T-helper 1 cell treated with Interleukin-12 subunit alpha and Interleukin-12 subunit beta and Interleukin-4 antibody, amounts not matched to agents 30 μg/mL and 1 μg/mL, for 36 hours (primary cell): ENCODE measurements around the gene ELSPBP1.

ENCODE experiments used
- H3K27ac Mint-ChIP-seq: one replicate; pipeline ENCODE4 v1.8.0; 2021; ENCODE audit warnings: mild to moderate bottlenecking, mixed read lengths
- H3K27me3 Mint-ChIP-seq: one replicate; pipeline ENCODE4 v1.8.0; 2021; ENCODE audit warnings: low read depth, mixed read lengths
- H3K36me3 Mint-ChIP-seq: one replicate; pipeline ENCODE4 v1.8.0; 2021; ENCODE audit warnings: low read depth, mixed read lengths
- H3K4me1 Mint-ChIP-seq: one replicate; pipeline ENCODE4 v1.8.0; 2021; ENCODE audit warnings: low read depth, mixed read lengths
- H3K4me3 Mint-ChIP-seq: one replicate; pipeline ENCODE4 v1.8.0; 2021; ENCODE audit warnings: mild to moderate bottlenecking, moderate library complexity, mixed read lengths
- H3K9me3 Mint-ChIP-seq: one replicate; pipeline ENCODE4 v1.8.0; 2021; ENCODE audit warnings: mixed read lengths

Gene ELSPBP1

DNA sequence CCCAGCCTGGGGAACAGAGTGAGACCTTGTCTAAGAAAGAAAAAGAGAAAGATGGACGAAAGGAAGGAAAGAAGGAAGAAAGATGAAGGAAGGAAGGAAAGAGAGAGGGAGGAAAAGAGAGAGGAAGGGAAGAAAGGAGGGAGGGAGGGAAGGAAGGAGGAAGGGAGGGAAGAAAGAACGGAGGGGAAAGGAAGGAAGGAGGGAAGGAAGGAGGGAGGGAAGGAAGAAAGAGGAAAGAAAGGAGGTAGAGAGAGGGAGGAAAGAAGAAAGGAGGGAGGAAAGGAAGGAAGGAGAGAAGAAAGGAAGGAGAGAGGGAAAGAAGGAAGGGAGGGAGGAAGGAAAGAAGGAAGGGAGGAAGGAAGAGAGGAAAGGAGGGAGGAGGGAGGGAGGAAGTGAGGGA is 28.6 kb downstream of the ELSPBP1 start:
- Mint-ChIP-seq H3K27ac (peak overlapping the region; percentile 13), H3K4me3 (no peak overlapping the region), H3K36me3 (no peaks in the 10 kb centered on the region), H3K4me1 (no peaks in the 10 kb centered on the region), H3K27me3 (peaks cover 18% of the 10 kb centered on the region), H3K9me3 (no peaks in the 10 kb centered on the region)

DNA sequence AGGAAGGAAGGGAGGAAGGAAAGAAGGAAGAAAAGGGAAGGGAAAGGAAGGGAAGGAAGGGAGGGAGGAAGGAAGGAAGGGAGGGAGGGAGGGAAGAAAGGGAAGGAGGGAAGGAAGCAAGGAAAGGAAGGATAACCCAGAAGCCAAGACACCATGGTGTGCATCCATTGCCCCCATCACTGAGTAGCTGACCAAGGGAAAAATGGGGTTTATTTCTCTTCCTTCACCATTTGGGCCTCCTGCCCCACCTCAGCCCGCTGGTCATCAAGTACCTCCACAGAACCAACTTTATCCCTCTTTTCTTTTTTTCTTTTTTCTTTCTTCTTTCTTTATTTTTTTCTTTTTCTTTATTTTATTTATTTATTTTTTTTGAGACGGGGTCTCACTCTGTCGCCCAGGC is 29.1 kb downstream of the ELSPBP1 start:
- H3K27ac Mint-ChIP-seq, result no peak overlapping the region
- H3K9me3 Mint-ChIP-seq, result no peaks in the 10 kb centered on the region
- no peaks in the 10 kb centered on the region for H3K4me1 Mint-ChIP-seq
- no peaks in the 10 kb centered on the region for H3K36me3 Mint-ChIP-seq
- peaks cover 18% of the 10 kb centered on the region for H3K27me3 Mint-ChIP-seq
- H3K4me3 Mint-ChIP-seq, result no peak overlapping the region

DNA sequence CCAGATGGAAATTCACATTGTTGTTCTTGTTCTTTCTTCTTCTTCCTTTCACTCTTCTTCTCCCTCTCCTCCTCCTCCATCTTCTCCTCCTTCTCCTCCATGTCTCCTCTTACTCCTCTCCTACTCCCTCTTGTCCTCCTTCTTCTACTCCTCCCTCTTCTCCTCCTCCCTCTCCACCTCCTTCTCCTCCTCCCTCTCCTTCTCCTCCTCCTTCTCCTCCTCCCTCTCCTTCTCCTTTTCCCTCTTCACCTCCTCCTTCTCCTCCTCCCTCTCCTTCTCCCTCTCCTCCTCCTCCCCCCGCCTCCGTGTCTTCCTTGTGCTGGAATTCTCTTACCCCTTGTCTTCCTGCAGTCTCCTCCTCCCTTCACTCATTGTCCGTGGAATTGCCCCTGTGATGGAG is 31.0 kb downstream of the ELSPBP1 start:
- Mint-ChIP-seq H3K4me1 (peaks cover 2% of the 10 kb centered on the region), H3K36me3 (no peaks in the 10 kb centered on the region), H3K27ac (no peak overlapping the region), H3K4me3 (no peak overlapping the region), H3K9me3 (no peaks in the 10 kb centered on the region), H3K27me3 (peaks cover 14% of the 10 kb centered on the region)

DNA sequence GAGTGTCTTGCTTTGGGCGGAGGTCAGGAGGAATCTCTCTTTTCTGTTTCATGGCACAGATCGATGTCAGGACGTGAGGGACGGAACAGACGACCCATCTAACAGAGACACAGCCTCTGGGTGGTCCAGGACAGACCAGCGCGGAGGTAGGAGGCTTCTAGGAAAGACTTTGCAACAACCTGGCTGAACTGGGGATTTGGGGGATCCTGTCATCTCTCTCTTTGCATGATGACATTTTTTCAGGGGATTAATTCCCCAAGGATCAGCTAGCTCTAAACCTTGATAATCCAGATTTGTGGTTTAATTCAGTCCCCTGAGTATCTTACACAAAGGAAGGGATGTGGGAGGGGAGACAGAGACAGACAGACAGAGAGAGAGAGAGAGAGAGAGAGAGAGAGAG is 35.0 kb downstream of the ELSPBP1 start:
- no peaks in the 10 kb centered on the region for H3K9me3 Mint-ChIP-seq
- H3K27ac Mint-ChIP-seq, result no peak overlapping the region
- peaks cover 2% of the 10 kb centered on the region for H3K4me1 Mint-ChIP-seq
- H3K36me3 Mint-ChIP-seq, result no peaks in the 10 kb centered on the region
- no peak overlapping the region for H3K4me3 Mint-ChIP-seq
- H3K27me3 Mint-ChIP-seq, result peaks cover 5% of the 10 kb centered on the region

DNA sequence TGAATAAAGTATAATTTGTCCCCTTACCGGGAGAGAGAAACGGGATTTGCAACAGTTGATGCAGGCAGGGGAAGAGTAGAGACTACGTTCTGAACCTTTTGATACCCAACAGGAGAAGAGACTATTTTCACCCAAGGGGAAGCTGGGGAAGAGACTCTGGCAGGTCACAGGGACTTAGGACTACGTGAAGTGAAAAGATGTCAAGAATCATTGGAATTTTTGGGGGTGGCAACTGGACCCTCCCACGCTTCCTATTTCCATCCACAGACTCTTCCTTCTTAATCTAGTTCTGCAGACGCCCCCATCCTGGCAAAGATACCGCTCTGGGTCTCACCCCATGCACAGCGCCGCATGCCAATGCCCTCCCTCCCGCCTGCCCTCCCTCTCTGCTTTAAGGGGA is 35.6 kb downstream of the ELSPBP1 start:
- Mint-ChIP-seq H3K9me3 (no peaks in the 10 kb centered on the region), H3K27ac (no peak overlapping the region), H3K36me3 (no peaks in the 10 kb centered on the region), H3K27me3 (peaks cover 5% of the 10 kb centered on the region), H3K4me1 (peaks cover 2% of the 10 kb centered on the region), H3K4me3 (no peak overlapping the region)

DNA sequence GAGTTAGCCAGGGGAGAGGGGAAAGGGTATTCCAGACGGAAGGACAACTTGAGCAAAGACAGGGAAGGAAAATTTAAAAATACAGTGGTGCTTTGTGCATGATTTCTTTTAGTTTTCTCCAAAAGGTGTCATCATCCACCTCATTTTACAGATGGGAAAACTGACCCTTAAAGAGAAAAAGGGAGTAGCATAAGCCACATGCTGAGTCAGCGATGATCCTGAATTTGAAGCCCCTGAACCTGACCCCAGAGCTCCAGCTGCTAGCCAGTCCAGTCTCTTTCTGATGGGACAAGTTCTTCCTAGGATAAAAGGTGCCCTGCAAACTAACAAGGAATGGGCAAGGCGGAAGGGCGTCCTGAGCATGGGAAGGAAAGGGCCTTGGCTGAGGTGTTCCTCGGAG is 39.2 kb downstream of the ELSPBP1 start:
- H3K4me1 Mint-ChIP-seq, result peaks cover 2% of the 10 kb centered on the region
- H3K4me3 Mint-ChIP-seq, result no peak overlapping the region
- no peak overlapping the region for H3K27ac Mint-ChIP-seq
- H3K36me3 Mint-ChIP-seq, result no peaks in the 10 kb centered on the region
- peaks cover 17% of the 10 kb centered on the region for H3K9me3 Mint-ChIP-seq
- H3K27me3 Mint-ChIP-seq, result no peaks in the 10 kb centered on the region

DNA sequence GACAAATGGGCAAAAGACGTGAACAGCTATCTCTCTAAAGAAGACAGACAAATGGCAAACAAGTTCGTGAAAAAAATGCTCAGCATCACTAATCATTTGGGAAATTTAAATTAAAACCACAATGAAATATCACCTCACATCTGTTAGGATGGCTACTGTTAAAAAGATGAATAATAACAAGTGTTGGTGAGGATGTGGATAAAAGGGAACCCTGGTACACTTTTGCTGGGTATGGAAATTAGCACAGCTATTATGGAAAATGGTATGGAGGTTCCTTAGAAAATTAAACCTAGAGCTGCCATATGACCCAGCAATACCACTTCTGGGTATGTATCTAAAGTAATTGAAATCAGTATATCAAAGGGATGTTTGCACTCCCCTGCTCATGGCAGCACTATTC is 42.3 kb downstream of the ELSPBP1 start:
- no peaks in the 10 kb centered on the region for H3K36me3 Mint-ChIP-seq
- no peak overlapping the region for H3K4me3 Mint-ChIP-seq
- no peaks in the 10 kb centered on the region for H3K4me1 Mint-ChIP-seq
- no peaks in the 10 kb centered on the region for H3K27me3 Mint-ChIP-seq
- H3K27ac Mint-ChIP-seq, result no peak overlapping the region
- H3K9me3 Mint-ChIP-seq, result peaks cover 17% of the 10 kb centered on the region

DNA sequence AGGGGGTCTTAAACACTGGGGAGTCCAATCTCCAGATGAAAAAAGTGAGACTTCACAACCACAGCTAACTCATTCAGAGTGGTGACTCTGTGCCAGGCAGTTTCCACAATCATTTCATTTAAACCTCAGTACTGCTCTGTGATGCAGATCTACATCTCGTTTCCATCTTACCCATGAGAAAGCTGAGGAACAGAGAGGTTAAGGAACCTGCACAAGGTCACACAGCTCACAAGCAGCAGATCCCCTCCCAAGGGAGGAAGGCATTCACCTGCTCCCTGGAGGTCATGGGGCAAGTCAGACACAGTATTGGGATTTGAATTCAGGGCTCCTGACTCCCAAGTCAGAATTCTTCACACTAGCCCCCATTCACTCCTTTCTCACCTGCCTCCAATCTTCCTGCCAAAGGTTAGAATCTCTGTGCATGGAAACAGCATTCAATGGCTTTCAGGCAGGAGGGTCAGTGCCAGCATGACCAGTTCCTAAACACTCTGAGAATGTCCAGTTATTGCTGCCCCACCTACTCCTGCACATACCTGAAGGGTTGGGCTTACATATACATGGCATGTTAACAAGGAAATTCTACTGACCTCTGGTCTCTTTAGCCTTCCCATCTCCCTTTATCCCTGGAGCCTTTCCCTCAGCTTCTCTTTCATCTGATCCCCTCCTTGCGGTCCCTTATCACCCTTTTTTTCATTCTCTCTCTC is 47.6 kb downstream of the ELSPBP1 start:
- H3K4me3 Mint-ChIP-seq, result no peak overlapping the region
- no peaks in the 10 kb centered on the region for H3K4me1 Mint-ChIP-seq
- no peak overlapping the region for H3K27ac Mint-ChIP-seq
- H3K27me3 Mint-ChIP-seq, result no peaks in the 10 kb centered on the region
- no peaks in the 10 kb centered on the region for H3K36me3 Mint-ChIP-seq
- peaks cover under 1% of the 10 kb centered on the region for H3K9me3 Mint-ChIP-seq

DNA sequence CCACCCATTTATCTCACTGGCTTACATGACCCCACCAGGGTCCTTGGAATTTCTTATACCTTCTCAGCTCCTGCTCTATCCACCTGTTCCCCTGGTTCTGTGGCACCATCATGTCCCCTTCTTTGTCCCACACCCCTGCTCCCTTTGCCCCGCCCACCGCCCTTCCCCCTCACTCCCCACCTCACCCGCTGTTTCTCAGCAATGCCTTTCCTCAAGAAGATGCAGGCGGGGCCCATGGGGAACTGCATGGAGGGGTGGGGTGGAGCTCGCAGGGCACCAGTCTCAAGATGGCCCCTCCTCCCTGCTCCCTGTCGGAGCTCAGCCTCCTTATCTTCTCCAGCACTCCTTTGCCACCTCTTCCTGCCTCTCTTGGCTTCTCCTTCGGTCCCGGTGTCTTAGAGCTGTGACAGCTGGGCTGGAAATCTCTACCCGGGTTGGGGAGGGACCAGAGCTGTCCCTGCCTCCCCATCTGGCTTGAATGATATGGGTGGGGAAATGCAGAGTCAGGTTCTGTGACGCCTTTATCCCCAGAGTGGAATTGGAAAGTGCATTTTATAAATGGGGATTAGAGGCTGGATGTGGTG is 49.3 kb downstream of the ELSPBP1 start, which contains the start of gene CABP5:
Gene CABP5, minus strand, starts transcription at position 405 of the 584 bp plus-strand sequence. Its CDS starts 157 bp downstream, at position 248.
- Mint-ChIP-seq H3K27me3 (no peaks in the 10 kb centered on the region), H3K36me3 (no peaks in the 10 kb centered on the region), H3K9me3 (no peaks in the 10 kb centered on the region), H3K27ac (no peak within 1 kb of the TSS), H3K4me3 (no peak within 1 kb of the TSS), H3K4me1 (no peaks in the 10 kb centered on the region)

DNA sequence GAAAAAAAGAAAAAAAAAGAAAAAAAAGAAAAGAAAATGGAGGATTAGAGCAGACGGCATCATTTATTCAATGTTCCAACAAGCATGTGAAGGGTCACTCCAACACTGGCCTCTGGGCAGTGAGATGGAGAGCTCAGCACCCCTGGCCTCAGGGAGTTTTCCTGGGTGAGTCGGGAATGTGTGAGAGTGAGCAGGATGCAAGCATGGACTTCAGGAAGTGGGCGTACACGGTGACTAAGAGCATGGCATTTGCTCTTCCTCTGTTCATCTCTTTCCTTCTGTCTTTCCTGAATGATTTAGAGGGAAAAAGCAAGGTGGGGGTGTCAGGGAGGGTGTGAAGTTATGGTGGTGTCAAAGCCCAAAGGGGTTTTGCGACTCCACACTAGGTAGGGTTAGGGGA is 50.1 kb downstream of the ELSPBP1 start:
- H3K27me3 Mint-ChIP-seq, result no peaks in the 10 kb centered on the region

DNA sequence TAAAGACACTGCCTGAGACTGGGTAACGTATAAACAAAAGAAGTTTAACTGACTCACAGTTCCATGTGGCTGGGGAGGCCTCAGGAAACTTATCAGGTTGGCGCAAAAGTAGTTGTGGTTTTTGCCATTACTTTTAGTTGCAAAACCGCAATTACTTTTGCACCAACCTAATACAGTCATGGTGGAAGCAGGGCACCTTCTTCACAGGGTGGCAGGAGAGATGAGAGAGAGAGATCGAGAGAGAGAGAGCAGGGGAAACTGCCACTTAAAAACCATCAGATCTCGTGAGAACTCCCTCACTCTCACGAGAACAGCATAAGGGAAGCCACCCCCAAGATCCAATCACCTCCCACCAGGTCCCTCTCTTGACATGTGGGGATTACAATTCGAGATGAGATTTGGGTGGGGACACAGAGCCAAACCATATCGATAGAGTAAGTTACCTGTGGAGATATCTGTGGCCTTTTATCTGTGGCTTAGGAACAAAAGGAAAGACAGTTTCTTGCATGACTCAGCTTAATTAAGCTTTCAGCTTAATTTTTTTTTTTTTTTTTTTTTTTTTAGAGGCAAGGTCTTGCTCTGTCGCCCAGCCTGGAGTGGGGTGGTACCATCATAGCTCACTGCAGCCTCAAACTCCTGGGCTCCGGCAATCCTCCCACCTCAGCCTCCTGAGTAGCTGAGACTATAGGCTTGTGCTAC is 57.1 kb downstream of the ELSPBP1 start:
- Mint-ChIP-seq H3K36me3 (no peaks in the 10 kb centered on the region), H3K9me3 (no peaks in the 10 kb centered on the region), H3K27me3 (no peaks in the 10 kb centered on the region), H3K4me3 (no peak overlapping the region), H3K27ac (no peak overlapping the region), H3K4me1 (no peaks in the 10 kb centered on the region)

More for the DNA sequence above, 50.1 kb downstream of the ELSPBP1 start:
- H3K36me3 Mint-ChIP-seq, result no peaks in the 10 kb centered on the region
- no peak overlapping the region for H3K27ac Mint-ChIP-seq
- H3K9me3 Mint-ChIP-seq, result no peaks in the 10 kb centered on the region
- H3K4me1 Mint-ChIP-seq, result no peaks in the 10 kb centered on the region
- H3K4me3 Mint-ChIP-seq, result no peak overlapping the region

DNA sequence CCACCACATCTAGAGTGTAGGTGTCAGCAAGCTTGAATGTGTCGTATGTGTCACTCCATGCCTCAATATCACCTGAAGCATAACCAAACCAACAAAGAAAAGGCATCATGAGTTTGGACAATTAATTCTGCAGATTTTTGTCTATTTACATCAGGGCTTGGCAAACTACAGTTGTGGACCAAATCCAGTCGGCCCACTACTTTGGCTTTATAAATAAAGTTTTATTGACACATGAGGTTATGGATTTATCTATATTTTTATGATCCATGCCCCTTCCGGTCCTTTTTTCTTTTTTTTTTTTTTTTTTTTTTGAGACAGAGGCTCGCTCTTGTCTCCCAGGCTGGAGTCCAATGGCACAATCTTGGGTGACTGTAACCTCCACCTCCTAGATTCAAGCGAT is 58.6 kb downstream of the ELSPBP1 start:
- Mint-ChIP-seq H3K4me1 (no peaks in the 10 kb centered on the region), H3K36me3 (no peaks in the 10 kb centered on the region), H3K27ac (no peak overlapping the region), H3K4me3 (no peak overlapping the region), H3K9me3 (no peaks in the 10 kb centered on the region), H3K27me3 (no peaks in the 10 kb centered on the region)

DNA sequence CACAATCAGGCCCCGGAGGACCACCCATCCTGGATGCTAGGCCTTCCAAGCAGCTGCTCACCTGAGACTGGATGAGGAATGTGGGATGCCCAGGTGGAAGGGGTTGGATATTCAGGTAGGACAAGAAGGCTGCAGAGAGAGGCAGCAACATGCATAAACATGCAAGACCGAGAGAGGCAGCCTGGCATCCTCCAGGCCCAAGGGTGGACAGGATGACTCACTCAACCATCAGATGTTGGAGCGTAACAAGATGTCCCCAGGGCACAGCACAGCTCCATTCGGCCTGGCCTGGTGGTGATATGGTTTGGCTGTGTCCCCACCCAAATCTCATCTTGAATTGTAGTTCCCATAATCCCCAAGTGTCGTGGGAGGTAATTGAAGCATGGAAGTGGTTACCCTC is 59.4 kb downstream of the ELSPBP1 start:
- Mint-ChIP-seq H3K27me3 (no peaks in the 10 kb centered on the region), H3K4me3 (no peak overlapping the region), H3K9me3 (no peaks in the 10 kb centered on the region), H3K27ac (no peak overlapping the region), H3K36me3 (no peaks in the 10 kb centered on the region), H3K4me1 (no peaks in the 10 kb centered on the region)

DNA sequence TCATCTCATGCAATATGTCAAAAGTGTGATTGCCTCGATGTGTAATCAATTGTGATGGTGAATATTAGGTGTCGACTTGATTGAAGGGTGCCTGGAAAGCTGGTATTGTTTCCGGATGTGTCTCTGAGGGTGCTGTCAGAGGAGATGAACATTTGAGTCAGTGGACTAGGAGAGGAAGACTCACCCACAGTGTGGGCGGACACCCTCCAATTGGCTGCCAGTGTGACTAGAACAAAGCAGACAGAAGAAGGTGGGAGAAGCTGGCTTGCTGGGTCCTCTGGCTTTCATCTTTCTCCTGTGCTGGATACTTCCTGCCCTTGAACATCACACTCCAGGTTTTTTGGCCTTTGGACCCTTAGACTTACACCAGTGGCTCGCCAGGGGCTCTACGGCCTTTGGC is 64.9 kb downstream of the ELSPBP1 start:
- H3K9me3 Mint-ChIP-seq, result no peaks in the 10 kb centered on the region
- no peaks in the 10 kb centered on the region for H3K27me3 Mint-ChIP-seq
- no peak overlapping the region for H3K4me3 Mint-ChIP-seq
- H3K36me3 Mint-ChIP-seq, result no peaks in the 10 kb centered on the region
- H3K27ac Mint-ChIP-seq, result no peak overlapping the region
- H3K4me1 Mint-ChIP-seq, result no peaks in the 10 kb centered on the region

DNA sequence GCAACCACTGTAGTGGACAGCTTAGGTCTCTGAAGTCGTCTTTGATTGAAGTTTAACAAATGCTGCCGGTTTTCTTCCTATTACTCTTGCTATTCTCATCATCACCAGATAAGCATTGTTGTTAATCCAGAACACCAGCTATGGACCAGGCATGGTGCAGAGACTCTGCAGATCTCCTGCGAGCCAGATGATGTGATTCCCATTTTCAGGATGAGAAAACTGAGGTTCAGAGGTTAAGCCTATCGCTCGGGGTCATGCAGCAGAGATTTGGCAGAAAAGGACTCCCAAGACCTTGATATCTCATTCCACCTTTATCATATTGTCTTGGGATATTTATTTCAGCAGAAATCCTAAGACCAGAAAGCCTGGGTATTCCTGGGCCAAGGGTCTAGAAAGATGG is 65.9 kb downstream of the ELSPBP1 start:
- H3K4me3 Mint-ChIP-seq, result no peak overlapping the region

More for the DNA sequence above, 65.9 kb downstream of the ELSPBP1 start:
- Mint-ChIP-seq H3K27ac (no peak overlapping the region), H3K4me1 (no peaks in the 10 kb centered on the region), H3K27me3 (no peaks in the 10 kb centered on the region), H3K36me3 (no peaks in the 10 kb centered on the region), H3K9me3 (no peaks in the 10 kb centered on the region)
